H1 (cell line): ENCODE results near the gene RPLP2. TPM values are rescaled to one million over a fixed set of nuclear protein-coding genes. Genes with fewer than 3 reads are reported as not detected.

Experiments
- CTCF ChIA-PET: fragments of 300-600 bp; sonication (Branson Sonifier 250); formaldehyde crosslinking; loops from one replicate; lab custom pipeline; 2021; ENCODE audit not compliant: partially characterized antibody; lab: Charles Lee
- POLR2A ChIA-PET: fragments of 300-600 bp; sonication (Branson Sonifier 250); formaldehyde crosslinking; loops from one replicate; lab custom pipeline; 2021; ENCODE audit warnings: inconsistent platforms; ENCODE audit not compliant: partially characterized antibody; lab: Charles Lee
- DNase-seq, 2 experiments: peaks; one replicate each; pipeline versions ENCODE4 v3.0.0 to v3.0.0-alpha.2; 2010 to 2022; ENCODE audit warnings: low spot score in 2 of 2, low read depth in 1 of 2, mixed read lengths in 1 of 2
- FAIRE-seq: peaks from 2 replicates; lab custom pipeline; 2011; peaks lifted over from hg19 to GRCh38; lab: Jason Lieb, UNC
- H2AFZ ChIP-seq: 2 replicates; pipeline ENCODE4 v1.8.1; 2012; ENCODE audit warnings: low read length, inconsistent platforms
- H2AK5ac ChIP-seq: 2 replicates; pipeline ENCODE4 v1.6.1; 2013; ENCODE audit warnings: low read depth, low read length
- H2BK120ac ChIP-seq: replicated peaks from 2 replicates; pipeline ENCODE3; 2013; ENCODE audit warnings: low read depth, low read length, inconsistent platforms
- H2BK12ac ChIP-seq: 2 replicates; pipeline ENCODE4 v1.6.1; 2013; ENCODE audit warnings: low read depth, low read length
- H2BK15ac ChIP-seq: 2 replicates; pipeline ENCODE4 v1.6.1; 2013; ENCODE audit warnings: low read length
- H2BK20ac ChIP-seq: 2 replicates; pipeline ENCODE4 v1.6.1; 2013; ENCODE audit warnings: low read length
- H2BK5ac ChIP-seq: 2 replicates; pipeline ENCODE4 v1.6.1; 2013; ENCODE audit warnings: low read depth, low read length
- H3K14ac ChIP-seq: 2 replicates; pipeline ENCODE4 v1.6.1; 2013; ENCODE audit warnings: inconsistent platforms; ENCODE audit not compliant: insufficient read length
- H3K18ac ChIP-seq: 2 replicates; pipeline ENCODE4 v1.6.1; 2013; ENCODE audit warnings: low read length; ENCODE audit errors: extremely low read depth
- H3K23ac ChIP-seq: 2 replicates; pipeline ENCODE4 v1.6.1; 2013; ENCODE audit warnings: inconsistent platforms; ENCODE audit not compliant: insufficient read length
- H3K23me2 ChIP-seq: 2 replicates; pipeline ENCODE4 v1.6.1; 2013; ENCODE audit warnings: low read depth, low read length
- H3K27ac ChIP-seq: 2 replicates; pipeline ENCODE4 v1.6.1; 2011; ENCODE audit warnings: low read depth, low read length, inconsistent platforms
- H3K27me3 ChIP-seq, 4 experiments: replicated peaks in 1 of 4; 1 replicate in 1 of 4; 2 replicates in 3 of 4; pipeline versions ENCODE4 v1.6.1 to v1.8.1; 2011 to 2013; ENCODE audit warnings: low read length in 3 of 4, mild to moderate bottlenecking in 3 of 4, inconsistent platforms in 2 of 4, mixed read lengths in 2 of 4, moderate library complexity in 1 of 4; ENCODE audit not compliant: control insufficient read depth in 3 of 4, insufficient read depth in 3 of 4; ENCODE audit errors: extremely low read depth in 1 of 4
- H3K36me3 ChIP-seq, 4 experiments: 2 replicates each; pipeline versions ENCODE4 v1.6.1 to v1.8.1; 2011 to 2013; ENCODE audit warnings: mild to moderate bottlenecking in 4 of 4, low read length in 3 of 4, moderate library complexity in 2 of 4, control low read depth in 1 of 4, inconsistent platforms in 1 of 4; ENCODE audit not compliant: insufficient read depth in 4 of 4, control insufficient read depth in 2 of 4
- H3K4ac ChIP-seq: replicated peaks from 2 replicates; pipeline ENCODE3; 2013; ENCODE audit warnings: low read length, low read depth, mixed read lengths, inconsistent platforms; ENCODE audit not compliant: insufficient read length
- H3K4me1 ChIP-seq, 4 experiments: replicated peaks in 1 of 4; 1 replicate in 1 of 4; 2 replicates in 3 of 4; pipeline versions ENCODE4 v1.6.1 to v1.8.1; 2011 to 2013; ENCODE audit warnings: low read length in 3 of 4, inconsistent platforms in 2 of 4, mixed read lengths in 1 of 4; ENCODE audit not compliant: insufficient read depth in 4 of 4, control insufficient read depth in 3 of 4
- H3K4me2 ChIP-seq, 2 experiments: 2 replicates each; pipeline versions ENCODE4 v1.6.1 to v1.8.1; 2011 to 2013; ENCODE audit warnings: low read depth in 2 of 2, low read length in 2 of 2, control low read depth in 1 of 2, inconsistent platforms in 1 of 2, mild to moderate bottlenecking in 1 of 2; ENCODE audit not compliant: insufficient read depth in 1 of 2
- H3K4me3 ChIP-seq, 4 experiments: fragments of 200-600, 300-600 bp in 1 of 4; sonication (generic), shearing (Covaris generic), sonication (Bioruptor Twin) in 1 of 4; 2 replicates each; pipeline versions ENCODE4 v1.5.1 to v1.8.1; 2011 to 2016; ENCODE audit warnings: low read length in 4 of 4, low read depth in 3 of 4, control low read depth in 2 of 4, inconsistent platforms in 2 of 4, mild to moderate bottlenecking in 2 of 4, mixed read lengths in 1 of 4, moderate library complexity in 1 of 4; ENCODE audit not compliant: insufficient read depth in 2 of 4; ENCODE audit errors: extremely low read depth in 1 of 4
- H3K56ac ChIP-seq: replicated peaks from 2 replicates; pipeline ENCODE3; 2013; ENCODE audit warnings: low read depth, mild to moderate bottlenecking, mixed read lengths, low read length, inconsistent platforms; ENCODE audit not compliant: insufficient read length
- H3K79me1 ChIP-seq: 2 replicates; pipeline ENCODE4 v1.6.1; 2013; ENCODE audit warnings: low read depth, low read length, control low read depth
- H3K79me2 ChIP-seq, 2 experiments: 2 replicates each; pipeline versions ENCODE4 v1.6.1 to v1.8.1; 2012 to 2013; ENCODE audit warnings: low read length in 2 of 2, mild to moderate bottlenecking in 2 of 2, inconsistent platforms in 1 of 2; ENCODE audit not compliant: insufficient read depth in 2 of 2, control insufficient read depth in 1 of 2
- H3K9ac ChIP-seq, 4 experiments: replicated peaks in 1 of 4; 1 replicate in 1 of 4; 2 replicates in 3 of 4; pipeline versions ENCODE4 v1.6.1 to v1.8.1; 2011 to 2013; ENCODE audit warnings: low read depth in 3 of 4, low read length in 3 of 4, control low read depth in 2 of 4, mild to moderate bottlenecking in 2 of 4, moderate library complexity in 2 of 4, inconsistent platforms in 1 of 4; ENCODE audit errors: extremely low read depth in 1 of 4
- H3K9me3 ChIP-seq, 2 experiments: 2 replicates each; pipeline versions ENCODE4 v1.6.1 to v1.8.1; 2012 to 2013; ENCODE audit warnings: mild to moderate bottlenecking in 2 of 2, moderate library complexity in 2 of 2, control low read depth in 1 of 2, inconsistent platforms in 1 of 2, low read depth in 1 of 2, low read length in 1 of 2, mixed read lengths in 1 of 2; ENCODE audit not compliant: insufficient read depth in 2 of 2
- H4K20me1 ChIP-seq, 2 experiments: replicated peaks in 1 of 2; 2 replicates each; pipeline versions ENCODE3 to v1.8.1; 2011 to 2013; ENCODE audit warnings: inconsistent platforms in 2 of 2, low read length in 2 of 2, mild to moderate bottlenecking in 1 of 2; ENCODE audit not compliant: insufficient read depth in 2 of 2, control insufficient read depth in 1 of 2
- H4K5ac ChIP-seq: 2 replicates; pipeline ENCODE4 v1.6.1; 2013; ENCODE audit warnings: low read length, low read depth, mixed read lengths, inconsistent platforms; ENCODE audit not compliant: insufficient read length
- H4K8ac ChIP-seq: 2 replicates; pipeline ENCODE4 v1.8.0; 2013; ENCODE audit warnings: mild to moderate bottlenecking, moderate library complexity, low read length, inconsistent platforms; ENCODE audit not compliant: insufficient read depth; ENCODE audit errors: extremely low read depth
- H4K91ac ChIP-seq: replicated peaks from 2 replicates; pipeline ENCODE3; 2013; ENCODE audit warnings: low read length, mixed read lengths, inconsistent platforms; ENCODE audit not compliant: insufficient read length
- ASH2L ChIP-seq: fragments of 200-600, 300-600 bp; sonication (generic); IDR thresholded peaks from one replicate; pipeline ENCODE4 v1.7.1; 2017; ENCODE audit warnings: low read length
- BACH1 ChIP-seq: IDR thresholded peaks from 2 replicates; pipeline ENCODE4 v1.6.1; 2012; ENCODE audit warnings: low read length, improper control_type of control experiment
- CREB1 ChIP-seq: IDR thresholded peaks from 2 replicates; pipeline ENCODE4 v1.6.1; 2012; ENCODE audit warnings: inconsistent platforms
- EP300 ChIP-seq, 2 experiments: IDR thresholded peaks; 1 replicate in 1 of 2; 2 replicates in 1 of 2; pipeline ENCODE4 v1.6.1; 2011 to 2012; ENCODE audit warnings: low read depth in 2 of 2, low read length in 2 of 2, mild to moderate bottlenecking in 2 of 2, borderline replicate concordance in 1 of 2, inconsistent platforms in 1 of 2, moderate library complexity in 1 of 2
- HDAC6 ChIP-seq: IDR thresholded peaks from one replicate; pipeline ENCODE4 v1.7.1; 2012; ENCODE audit warnings: low read depth, mild to moderate bottlenecking, inconsistent platforms, low read length, moderate library complexity
- POU5F1 ChIP-seq: IDR thresholded peaks from 2 replicates; pipeline ENCODE4 v1.6.1; 2011; ENCODE audit warnings: low read depth, mild to moderate bottlenecking, low read length, moderate library complexity
- RBBP5 ChIP-seq: IDR thresholded peaks from 2 replicates; pipeline ENCODE4 v1.7.1; 2012; ENCODE audit warnings: low read depth, mild to moderate bottlenecking, inconsistent platforms, low read length, moderate library complexity, borderline replicate concordance
- SP1 ChIP-seq: IDR thresholded peaks from 2 replicates; pipeline ENCODE4 v1.6.1; 2011; ENCODE audit warnings: low read depth, low read length
- SP2 ChIP-seq: IDR thresholded peaks from 2 replicates; pipeline ENCODE4 v1.6.1; 2012; ENCODE audit warnings: mild to moderate bottlenecking, low read length, inconsistent platforms
- SUZ12 ChIP-seq: fragments of 200-600 bp; sonication (generic); IDR thresholded peaks from 2 replicates; pipeline ENCODE4 v1.6.1; 2012; ENCODE audit warnings: mild to moderate bottlenecking, inconsistent platforms, low read length, moderate library complexity, mixed read lengths
- TAF1 ChIP-seq: IDR thresholded peaks from 2 replicates; pipeline ENCODE4 v1.6.1; 2011; ENCODE audit warnings: mild to moderate bottlenecking, low read depth, low read length
- TAF7 ChIP-seq: optimal IDR thresholded peaks from 2 replicates; pipeline ENCODE3; 2011; ENCODE audit warnings: low read depth, mild to moderate bottlenecking, inconsistent platforms, low read length, moderate library complexity, borderline replicate concordance
- WGBS, 2 experiments: shearing (Covaris generic) in 1 of 2; methylation state at CpG; one replicate each; pipeline versions ENCODE4 v1.1.6 to v1.1.7; 2013 to 2015; ENCODE audit warnings: low lambda C conversion rate in 2 of 2, mixed read lengths in 2 of 2, inconsistent platforms in 1 of 2, low coverage in 1 of 2, missing lambda C conversion rate in 1 of 2; ENCODE audit not compliant: insufficient replicate concordance in 2 of 2, insufficient coverage in 1 of 2, insufficient read length in 1 of 2; ENCODE audit errors: extremely low coverage in 1 of 2, missing lambda C conversion rate in 1 of 2; 5-methylcytosine and 5-hydroxymethylcytosine counted together
- polyA plus RNA-seq, 7 experiments: library from polyadenylated mRNA; depleted of rRNA in 3 of 7; stranded (reverse) in 5 of 7; unstranded in 2 of 7; fragments of >200 nt in 5 of 7; fragments of 200-250 nt in 2 of 7; gene quantifications; 1 replicate in 5 of 7; 2 replicates in 1 of 7; 4 replicates in 1 of 7; pipeline versions ENCODE4 v1.2.1 to v1.2.3, GENCODE V29; 2011 to 2013; ENCODE audit warnings: missing spikeins in 2 of 7, mixed read lengths in 2 of 7
- total RNA-seq: library from RNA; stranded (reverse); fragmentation: NEBNext Ultra II Directional; extraction: Animal tissue kit (Norgen Biotek cat#: 25700); gene quantifications from 2 replicates; pipeline ENCODE4 v1.2.1, GENCODE V29; 2021

The RPLP2 gene
- total and polyA plus RNA-seq, 2 of the 8 experiments (the other 6 are each of a cell fraction or from before 2014, with no cell fraction given), result 1,789 to 2,106 TPM

GRCh38 chr11:849951-850774, 40.4 kb downstream of the RPLP2 start:
- Histone ChIP-seq H3K4me3 (peak overlapping the region; percentile 38 to 69 (median 55)), H3K4ac (no peak overlapping the region), H4K20me1 (peaks cover 15 to 38% of the 10 kb centered on the region in 2 experiments), H4K8ac (no peak overlapping the region), H2BK5ac (no peak overlapping the region), H3K56ac (no peak overlapping the region), H3K27ac (no peak overlapping the region), H3K27me3 (peaks cover 0 to 2% (median 0%) of the 10 kb centered on the region in 4 experiments; a peak in 4 of 7 replicates), H3K9ac (peak overlapping the region in 2 of 4 experiments; percentile 6 to 58; a peak in 2 of 7 replicates), H3K79me1 (peaks cover 2% of the 10 kb centered on the region; the same call in 1 of the 2 replicates), H2BK12ac (no peak overlapping the region), H2AFZ (no peak overlapping the region), H4K91ac (no peak overlapping the region), H3K9me3 (no peaks in the 10 kb centered on the region), H2BK15ac (no peak overlapping the region), H3K4me2 (peak overlapping the region; percentile 67 to 86), H3K18ac (no peak overlapping the region; the same call in 1 of the 2 replicates), H3K4me1 (peaks cover 0 to 45% (median 27%) of the 10 kb centered on the region in 4 experiments; a peak in 6 of 7 replicates), H2BK120ac (no peak overlapping the region), H4K5ac (no peak overlapping the region), H3K36me3 (no peaks in the 10 kb centered on the region), H3K23ac (no peak overlapping the region), H2BK20ac (no peak overlapping the region), H3K79me2 (peaks cover 0 to 9% of the 10 kb centered on the region in 2 experiments; a peak in 1 of 4 replicates), H3K14ac (no peak overlapping the region), H3K23me2 (peaks cover 18% of the 10 kb centered on the region; the same call in 1 of the 2 replicates), H2AK5ac (no peak overlapping the region)
- 4% methylated on average over 48 of the region's 97 CpGs; no CpG with 5 or more reads in 1 of the 2 experiments for WGBS, 2 experiments
- POLR2A ChIA-PET, result interaction anchor here (0.7 to 40.4 kb wide), 9 partner anchors 7 to 50 kb away, joined by 3 to 1917 read pairs (median 7); partner anchors contain the start of genes CD151, CEND1, CRACR2B and PIDD1
- CTCF ChIA-PET, result interaction anchor here (1.0 to 5.4 kb wide), 7 partner anchors 16 to 201 kb away, joined by 3 to 35 read pairs (median 15); no protein-coding TSS in a partner anchor
- DNase-seq, result no peak
- no peak for FAIRE-seq
- TF ChIP-seq TAF7 (no peak), POU5F1 (no peak), SP2 (no peak), EP300 (IDR thresholded peaks at IDR 0.05; ENCODE audit: borderline replicate concordance in 1 of 2, low read depth in 2 of 2, low read length in 2 of 2) (no peak), SUZ12 (no peak; the same call in 1 of the 2 replicates), ASH2L (no peak), HDAC6 (no peak), BACH1 (peak; percentile 9; the same call in 1 of the 2 replicates), TAF1 (0 out of 2 replicates have a peak, but pooled peaks have one; percentile 4), CREB1 (no peak), RBBP5 (no peak), SP1 (no peak)
